ENCODE data around the gene GNE. TPM values are rescaled to one million over a fixed set of nuclear protein-coding genes. Genes with fewer than 3 reads are reported as not detected.
A peak's percentile ranks its signal among the peaks of the same experiment; 100 is the strongest.

Gene GNE
- total RNA-seq, 4 donors from 2014 or later = 11.0 to 18.5 (median 13.9) TPM

DNA sequence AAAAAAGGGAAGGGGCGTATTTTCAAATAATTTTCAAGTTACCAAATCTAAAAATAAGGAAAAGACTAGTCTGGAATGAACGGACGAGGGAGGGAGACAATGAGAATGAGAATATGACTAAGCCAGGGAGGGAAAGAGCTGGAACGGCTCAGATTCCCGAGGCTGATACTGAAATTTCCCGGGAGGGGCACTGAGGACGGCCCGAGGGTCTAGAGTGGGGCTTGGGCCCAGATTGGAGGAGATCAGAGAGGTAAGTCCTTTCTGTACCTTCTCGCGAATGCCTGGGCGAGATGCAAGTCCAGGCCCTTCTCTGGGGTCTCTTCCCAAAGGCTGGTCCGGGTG lies 92.5 kb downstream of the GNE start:
- Histone ChIP-seq H3K4me3 (peak overlapping the region; percentile 43 to 58 (median 50)), H3K4me1 (peaks cover 2 to 18% of the 10 kb centered on the region in 2 donors), H3K27ac (peak overlapping the region; percentile 44 to 67 (median 58)), H3K9me3 (no peaks in the 10 kb centered on the region), H3K36me3 (no peaks in the 10 kb centered on the region), H3K27me3 (peaks cover 0 to 9% (median 8%) of the 10 kb centered on the region in 3 donors)
- ATAC-seq (peak in 1 of 2 donors; percentile 26), DNase-seq (no peak)
- in situ Hi-C loops (cut with MboI; ENCODE audit: low sequenced_read_pairs in 4 of 4) (loop anchor here in 2 of 4 donors (5.0 kb wide), 1 partner anchor 63 kb away; no protein-coding TSS in a partner anchor), intact Hi-C loops (cut with DNase I; ENCODE audit: low total_unique reads) (loop anchor here (1.0 to 10.0 kb wide), 5 partner anchors 29 to 211 kb away; partner anchors contain the start of genes GLIPR2 and RECK)
- TF ChIP-seq CTCF (IDR thresholded peaks at IDR 0.05 in 4 of 5, conservative IDR thresholded peaks at IDR 0.05 in 1 of 5) (no peak), POLR2A (IDR thresholded peaks at IDR 0.05) (no peak)

GRCh38 chr9:36164989-36165388 lies 93.3 kb downstream of the GNE start:
- DNase-seq (no peak), ATAC-seq (no peak)
- peaks cover 2 to 18% of the 10 kb centered on the region in 2 donors for H3K4me1 ChIP-seq
- H3K4me3 ChIP-seq = no peak overlapping the region
- in situ Hi-C loops (cut with MboI; ENCODE audit: low sequenced_read_pairs in 4 of 4) (loop anchor here in 2 of 4 donors (5.0 kb wide), 1 partner anchor 63 kb away; no protein-coding TSS in a partner anchor), intact Hi-C loops (cut with DNase I; ENCODE audit: low total_unique reads) (loop anchor here (10.0 kb wide), 1 partner anchor 130 kb away; the partner anchor contains the start of gene RECK)
- H3K27me3 ChIP-seq = peaks cover 0 to 9% (median 8%) of the 10 kb centered on the region in 3 donors
- TF ChIP-seq POLR2A (IDR thresholded peaks at IDR 0.05) (no peak), CTCF (IDR thresholded peaks at IDR 0.05 in 4 of 5, conservative IDR thresholded peaks at IDR 0.05 in 1 of 5) (no peak)
- no peaks in the 10 kb centered on the region for H3K9me3 ChIP-seq
- peak overlapping the region; percentile 21 to 67 (median 62) for H3K27ac ChIP-seq
- no peaks in the 10 kb centered on the region for H3K36me3 ChIP-seq

Other genes with a start within 250 kb of the GNE start
- gene RECK, start 221.5 kb downstream of the GNE start, total RNA-seq = 1 to 10 TPM; 2.9 to 4.1 (median 3.5) TPM
- gene GLIPR2, start 121.7 kb downstream of the GNE start, total RNA-seq = 1 to 10 TPM; 3.3 to 5.3 (median 3.9) TPM
- not detected for gene CCIN, start 89.1 kb downstream of the GNE start, total RNA-seq
- 10 to 100 TPM; 48.4 to 86.7 (median 69.0) TPM for gene CLTA, start 67.5 kb downstream of the GNE start, total RNA-seq
- 10 to 100 TPM; 15.7 to 24.8 (median 20.7) TPM for gene RNF38, start 141.8 kb upstream of the GNE start, total RNA-seq